Measurements from ENCODE around the gene USF2.

USF2 gene

DNA sequence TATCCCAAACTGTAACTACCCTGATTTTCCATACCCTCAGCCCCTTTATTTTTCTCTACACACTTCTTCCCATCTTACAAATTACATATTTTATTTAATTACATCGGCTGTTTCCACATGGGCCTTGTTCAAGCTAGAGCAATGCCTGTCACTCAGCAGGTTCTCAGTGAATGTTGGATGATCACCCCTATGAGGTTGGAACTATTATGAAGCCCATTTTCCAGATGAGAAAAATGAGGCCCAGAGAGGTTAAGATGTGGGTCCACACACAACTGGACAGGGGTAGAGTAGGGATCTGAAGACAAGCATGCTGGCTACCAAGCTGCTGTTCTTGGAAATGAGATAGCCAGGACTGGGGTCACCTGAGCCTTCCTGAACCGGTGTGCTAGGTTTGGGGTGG, 33.2 kb downstream of the USF2 start:
- DNase-seq (ENCODE audit: low read depth): no peak

DNA sequence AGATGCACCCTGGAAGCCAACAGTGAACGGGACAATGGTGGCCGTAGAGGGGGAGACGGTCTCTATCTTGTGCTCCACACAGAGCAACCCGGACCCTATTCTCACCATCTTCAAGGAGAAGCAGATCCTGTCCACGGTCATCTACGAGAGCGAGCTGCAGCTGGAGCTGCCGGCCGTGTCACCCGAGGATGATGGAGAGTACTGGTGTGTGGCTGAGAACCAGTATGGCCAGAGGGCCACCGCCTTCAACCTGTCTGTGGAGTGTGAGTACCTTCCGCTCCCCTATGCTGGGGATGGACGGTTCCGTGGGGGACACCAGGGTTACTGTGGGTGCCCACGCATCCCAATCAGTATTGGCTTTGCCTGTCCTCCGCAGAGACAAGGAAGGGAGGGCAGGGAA, 33.7 kb downstream of the USF2 start:
- DNase-seq (ENCODE audit: low read depth): no peak

DNA sequence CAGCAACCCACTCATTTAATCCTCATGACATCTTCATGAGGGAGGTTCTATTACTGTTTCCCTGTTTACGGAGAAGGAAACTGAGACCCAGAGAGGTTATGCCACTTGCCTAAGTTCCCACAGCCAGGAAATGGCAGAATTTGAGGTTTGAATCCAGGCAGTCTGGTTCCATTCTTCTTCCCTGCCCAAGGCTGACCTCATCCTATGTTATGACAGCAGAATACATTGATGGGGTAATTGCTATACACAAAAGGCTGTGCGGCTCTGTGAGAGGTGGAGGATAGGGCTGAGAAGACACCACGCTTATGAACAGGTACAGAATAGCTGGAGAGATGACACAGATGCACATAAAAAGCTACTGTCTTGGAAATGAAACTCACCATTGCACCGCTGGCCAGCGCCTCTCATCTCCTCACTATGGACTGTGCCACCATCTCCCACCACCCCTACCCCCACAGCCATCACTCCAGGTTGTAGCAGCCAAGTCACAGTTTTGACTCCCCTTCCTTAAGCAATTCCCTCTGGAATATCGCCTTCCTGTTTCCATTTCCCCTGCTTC, 34.7 kb downstream of the USF2 start:
- no peak for DNase-seq (ENCODE audit: low read depth)

DNA sequence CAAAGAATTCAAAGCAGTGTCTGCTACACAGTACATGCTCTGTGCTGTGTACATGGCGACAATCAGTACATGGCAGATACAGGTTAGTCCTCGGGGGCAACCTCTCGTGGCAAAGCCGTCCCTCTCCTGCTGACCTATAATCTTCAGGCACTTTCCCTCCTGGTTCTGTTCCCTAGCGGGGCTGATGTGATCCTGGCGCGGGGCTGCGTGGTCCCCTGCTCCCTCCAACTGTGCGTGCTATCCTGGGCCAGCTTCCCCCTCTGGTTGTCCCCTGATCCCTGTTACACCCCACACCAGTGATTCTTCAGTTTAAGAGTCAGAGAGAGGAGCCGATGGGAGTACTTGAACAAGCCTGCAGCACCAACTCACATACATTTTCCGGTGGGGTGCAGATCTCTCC, 35.3 kb downstream of the USF2 start:
- no peak for DNase-seq (ENCODE audit: low read depth)

DNA sequence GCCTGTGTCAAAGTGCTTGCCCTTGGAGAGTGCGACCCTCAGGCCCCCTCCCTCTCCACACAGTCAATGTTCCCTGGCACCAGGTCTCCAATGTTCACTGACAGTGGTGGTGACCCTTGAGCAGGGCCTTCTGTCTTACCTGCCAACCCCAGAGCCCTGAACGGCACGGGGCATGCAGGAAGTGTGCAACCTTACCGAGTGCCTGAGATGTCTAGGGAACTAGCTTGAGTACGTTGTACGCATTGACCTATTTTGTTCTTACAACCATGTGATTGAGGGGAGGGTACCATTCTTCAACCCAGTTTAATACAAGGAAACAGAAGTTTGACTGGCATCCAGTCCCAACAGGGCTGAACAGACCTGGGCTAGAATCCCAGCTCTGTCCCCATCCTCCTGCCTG, 36.4 kb downstream of the USF2 start:
- no peak for DNase-seq (ENCODE audit: low read depth)

DNA sequence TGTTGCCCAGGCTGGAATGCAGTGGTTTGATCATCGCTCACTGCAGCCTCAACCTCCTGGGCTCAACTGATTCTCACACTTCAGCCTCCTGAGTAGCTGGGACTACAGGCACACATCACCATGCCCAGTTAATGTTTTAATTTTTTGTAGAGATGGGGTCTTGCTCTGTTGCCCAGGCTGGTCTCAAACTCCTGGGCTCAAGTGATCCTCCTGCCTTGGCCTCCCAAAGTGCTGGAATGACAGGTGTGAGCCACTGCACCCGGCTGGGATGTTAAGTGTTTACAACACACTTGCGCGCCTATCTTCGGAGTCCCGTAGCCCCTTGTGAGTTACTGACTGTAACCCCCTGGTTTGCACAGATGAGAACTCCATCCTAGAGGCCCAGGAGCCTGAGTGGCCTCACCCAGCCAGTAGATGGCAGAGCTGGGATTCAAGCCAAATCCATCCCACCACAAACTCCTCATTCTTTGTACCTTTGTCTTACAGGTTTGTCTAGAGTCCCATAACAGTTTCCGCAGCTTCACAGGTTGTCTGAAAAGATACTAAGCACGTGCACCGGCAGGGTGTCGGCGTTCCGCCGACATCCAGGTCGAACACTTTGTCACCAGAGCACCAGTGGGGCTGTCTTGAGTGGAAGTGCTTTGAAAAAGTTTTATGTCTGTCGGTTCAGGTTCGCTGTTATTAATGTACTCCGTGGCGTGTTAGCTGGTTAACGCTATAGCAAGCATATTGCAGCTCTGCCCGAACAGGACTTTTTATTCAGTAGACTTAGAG, 37.9 kb downstream of the USF2 start:
- DNase-seq (ENCODE audit: low read depth): no peak

DNA sequence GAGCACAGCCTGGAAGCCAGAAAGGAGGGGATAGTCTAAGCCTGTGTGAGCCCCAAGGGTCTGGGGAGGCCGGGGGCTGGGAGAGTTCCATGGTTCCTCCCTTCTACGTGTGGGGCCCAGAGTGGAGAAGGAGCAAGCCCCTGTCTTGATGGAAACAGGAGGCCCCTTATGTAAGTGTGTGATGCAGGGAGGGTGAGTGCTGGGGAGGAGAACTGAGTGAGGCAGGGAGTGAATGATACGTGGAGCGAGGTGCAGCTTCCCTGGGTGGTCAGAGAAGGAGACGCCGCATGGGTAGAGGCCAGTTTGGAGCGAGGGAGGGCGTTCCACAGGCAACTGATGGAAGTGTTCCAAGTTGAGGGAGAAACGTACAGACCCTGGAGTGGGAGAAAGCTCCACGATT, 39.2 kb downstream of the USF2 start:
- no peak for DNase-seq (ENCODE audit: low read depth)

DNA sequence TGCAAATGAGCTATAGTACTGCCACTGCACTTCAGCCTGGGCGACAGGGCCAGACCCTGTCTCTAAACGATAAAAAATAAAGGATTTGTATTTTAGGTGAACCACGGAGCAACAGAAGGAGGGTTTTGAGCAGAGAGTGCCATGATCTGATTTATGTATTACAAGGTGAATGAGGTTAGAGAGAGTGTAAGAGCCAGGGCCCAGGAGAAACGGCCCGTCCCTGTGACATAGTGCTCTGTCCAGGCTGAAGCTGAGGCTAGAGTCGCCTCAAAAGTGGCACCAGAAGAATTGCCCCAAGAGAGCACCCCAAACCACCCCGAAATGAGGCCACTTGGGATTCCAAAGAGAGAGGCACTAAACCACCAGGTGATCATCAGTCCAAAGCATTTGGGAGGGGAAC, 40.1 kb downstream of the USF2 start:
- DNase-seq (ENCODE audit: low read depth): no peak

DNA sequence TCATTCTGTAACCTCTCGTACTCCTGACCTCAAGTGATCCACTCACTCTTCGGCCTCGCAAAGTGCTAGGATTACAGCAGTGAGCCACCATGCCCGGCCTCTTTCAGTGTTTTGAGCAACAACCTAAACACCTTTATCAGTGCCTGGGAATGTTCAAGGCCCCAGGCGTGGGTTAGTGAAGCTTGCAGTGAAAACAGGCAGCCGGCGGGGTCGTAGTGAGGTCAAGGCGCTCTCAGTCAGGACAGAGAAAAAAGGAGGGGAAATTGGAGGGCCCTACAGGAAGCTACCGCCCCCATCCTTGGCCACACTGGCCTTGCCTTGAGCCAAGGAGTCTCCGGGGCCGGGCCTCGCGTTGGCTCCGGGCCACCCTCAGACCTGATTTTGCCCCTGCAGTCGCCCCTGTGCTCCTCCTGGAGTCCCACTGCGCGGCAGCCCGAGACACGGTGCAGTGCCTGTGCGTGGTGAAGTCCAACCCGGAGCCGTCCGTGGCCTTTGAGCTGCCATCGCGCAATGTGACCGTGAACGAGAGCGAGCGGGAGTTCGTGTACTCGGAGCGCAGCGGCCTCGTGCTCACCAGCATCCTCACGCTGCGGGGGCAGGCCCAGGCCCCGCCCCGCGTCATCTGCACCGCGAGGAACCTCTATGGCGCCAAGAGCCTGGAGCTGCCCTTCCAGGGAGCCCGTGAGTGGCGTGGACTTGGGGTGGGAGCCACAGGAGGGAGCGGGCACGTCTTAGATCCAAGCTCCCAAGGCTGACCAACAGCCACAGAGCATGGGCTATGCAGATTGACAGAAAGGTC, 40.9 kb downstream of the USF2 start:
- DNase-seq (ENCODE audit: low read depth): no peak

DNA sequence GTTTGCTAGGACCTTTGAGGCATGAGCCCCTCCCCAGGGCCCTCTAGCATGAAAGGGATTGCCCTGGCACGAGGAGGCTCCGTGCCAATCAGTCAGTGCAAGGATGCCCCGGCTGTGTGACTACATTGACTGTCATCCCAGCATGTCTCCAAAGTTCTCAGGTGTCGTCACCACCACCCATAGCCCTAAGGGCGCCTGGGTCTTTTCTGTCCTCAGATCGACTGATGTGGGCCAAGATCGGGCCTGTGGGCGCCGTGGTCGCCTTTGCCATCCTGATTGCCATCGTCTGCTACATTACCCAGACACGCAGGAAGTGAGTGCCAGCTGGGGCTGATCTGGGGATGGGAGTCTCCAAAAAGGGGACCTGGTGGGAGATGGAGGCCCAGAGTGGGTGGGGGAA, 41.6 kb downstream of the USF2 start:
- DNase-seq (ENCODE audit: low read depth): no peak

DNA sequence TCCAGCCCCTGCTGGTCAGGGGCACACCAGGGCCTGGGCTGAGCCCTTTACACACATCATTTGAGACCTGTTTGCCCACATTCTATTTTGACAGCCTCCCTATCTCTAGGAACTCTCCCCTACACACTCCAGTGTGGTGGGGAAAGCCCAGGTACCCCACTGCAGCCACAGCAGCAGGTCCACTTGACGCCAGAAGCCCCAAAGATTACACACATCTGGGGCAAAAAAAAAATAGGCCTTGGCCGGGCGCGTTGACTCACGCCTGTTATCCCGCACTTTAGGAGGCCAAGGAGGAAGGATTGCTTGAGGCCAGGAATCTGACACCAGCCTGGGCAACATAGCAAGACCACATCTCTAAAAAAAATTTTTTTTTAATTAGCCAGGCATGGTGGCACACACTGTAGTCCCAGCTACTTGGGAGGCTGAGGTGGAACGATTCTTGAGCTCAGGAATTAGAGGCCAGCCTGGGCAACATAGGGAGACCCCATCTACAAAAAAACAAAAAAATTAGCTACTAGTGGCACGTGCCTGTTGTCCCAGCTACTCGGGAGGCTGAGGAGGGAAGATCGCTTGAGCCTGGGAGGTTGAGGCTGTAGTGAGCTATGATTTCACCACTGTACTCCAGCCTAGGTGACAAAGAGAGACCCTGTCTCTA, 42.2 kb downstream of the USF2 start:
- DNase-seq (ENCODE audit: low read depth): no peak

DNA sequence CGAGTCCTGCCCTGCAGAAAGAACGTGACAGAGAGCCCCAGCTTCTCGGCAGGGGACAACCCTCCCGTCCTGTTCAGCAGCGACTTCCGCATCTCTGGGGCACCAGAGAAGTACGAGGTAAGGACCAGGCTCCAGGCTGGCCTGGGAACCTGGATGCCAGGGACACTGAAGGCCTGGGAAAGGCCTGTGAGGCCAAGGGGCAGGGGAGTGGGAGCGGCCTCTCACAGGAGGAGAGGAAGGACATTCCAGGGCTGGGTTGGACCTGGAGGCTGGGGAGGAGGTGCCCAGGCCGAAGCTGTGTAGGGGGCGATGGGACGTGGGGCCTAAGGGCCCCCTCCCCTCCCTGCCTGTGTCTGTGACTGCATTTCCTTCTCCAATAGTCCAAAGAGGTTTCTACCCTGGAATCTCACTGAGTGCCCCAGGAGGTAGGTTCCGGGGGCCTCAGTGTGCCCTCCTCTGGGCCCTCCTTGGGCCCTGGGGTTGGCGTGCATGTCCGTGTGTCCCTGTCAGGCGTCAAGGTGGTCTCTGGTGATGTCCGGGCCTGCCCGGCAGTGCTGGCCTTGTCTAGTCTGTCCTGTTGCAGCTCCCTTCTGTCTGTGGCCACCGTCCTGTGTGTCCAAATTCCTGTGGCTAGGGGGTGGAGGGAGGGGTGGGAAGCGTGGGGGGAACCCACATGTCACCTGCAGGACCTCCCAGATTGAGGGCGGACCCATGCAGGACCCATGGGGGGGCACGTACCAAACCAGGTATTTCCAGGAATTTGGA, 43.3 kb downstream of the USF2 start:
- DNase-seq (ENCODE audit: low read depth): no peak

DNA sequence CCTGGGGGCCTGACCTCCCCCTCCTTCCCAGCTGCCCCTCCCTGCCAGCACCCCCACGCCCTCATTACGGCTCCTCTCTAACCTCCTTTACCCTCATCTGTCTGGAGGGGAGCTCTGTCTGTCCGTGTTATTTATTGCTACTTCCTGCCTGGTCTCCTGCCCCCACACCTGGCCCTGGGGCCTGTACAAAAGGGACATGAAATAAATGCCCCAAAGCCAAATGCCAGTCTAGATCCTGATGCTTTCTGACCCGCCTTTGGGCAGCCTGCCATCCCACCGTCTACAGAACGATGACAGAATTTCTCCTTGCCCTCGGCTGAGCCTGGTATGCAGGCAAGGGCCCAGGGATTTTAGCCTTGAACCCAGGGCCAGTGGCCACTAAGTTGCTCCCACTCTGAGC, 44.8 kb downstream of the USF2 start:
- DNase-seq (ENCODE audit: low read depth): no peak

DNA sequence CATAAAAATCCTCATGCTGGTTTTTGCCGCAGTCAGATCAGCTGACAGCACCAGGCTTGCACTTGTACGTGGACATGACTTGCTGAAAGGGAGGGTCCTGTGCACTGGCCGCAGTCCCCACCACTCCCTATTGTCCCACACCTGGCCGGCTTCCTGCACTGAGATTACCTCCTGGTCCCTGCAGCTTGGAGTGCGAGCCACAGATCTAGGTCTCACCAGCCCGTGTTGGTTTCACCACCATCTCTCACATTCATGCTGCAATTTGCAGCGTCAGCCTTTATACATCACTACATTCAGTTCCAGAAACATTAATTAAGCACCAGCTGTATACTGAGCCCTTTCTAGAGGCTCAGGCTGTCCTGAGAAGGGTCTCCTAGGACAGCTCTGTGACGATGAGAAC, 45.3 kb downstream of the USF2 start:
- no peak for DNase-seq (ENCODE audit: low read depth)

DNA sequence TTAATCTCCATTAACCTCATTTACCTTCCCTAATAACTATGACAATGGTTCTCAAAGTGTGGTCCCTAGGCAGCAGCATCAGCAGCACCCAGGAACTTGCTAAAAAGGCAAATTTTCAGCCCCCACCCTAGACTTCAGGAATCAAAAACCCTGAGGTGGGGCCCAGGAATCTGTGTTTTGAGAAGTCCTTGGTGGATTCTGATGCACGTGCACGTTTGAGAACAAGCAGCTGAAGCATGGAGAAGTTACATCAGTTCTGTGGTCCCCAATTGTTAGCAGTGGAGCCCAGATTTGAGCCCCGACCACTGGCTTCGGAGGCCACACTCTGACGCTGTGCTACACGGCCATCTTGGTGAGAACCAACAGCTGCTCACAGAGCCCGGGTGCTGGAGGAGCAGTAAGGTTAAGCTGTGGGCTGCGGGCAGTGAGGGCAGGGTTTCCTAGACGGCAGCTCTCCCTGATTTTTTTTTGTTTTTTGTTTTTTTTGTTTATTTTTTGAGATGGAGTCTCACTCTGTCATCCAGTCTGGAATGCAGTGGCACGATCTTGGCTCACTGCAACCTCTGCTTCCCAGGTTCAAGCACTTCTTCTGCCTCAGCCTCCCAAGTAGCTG, 46.2 kb downstream of the USF2 start:
- DNase-seq (ENCODE audit: low read depth): no peak

DNA sequence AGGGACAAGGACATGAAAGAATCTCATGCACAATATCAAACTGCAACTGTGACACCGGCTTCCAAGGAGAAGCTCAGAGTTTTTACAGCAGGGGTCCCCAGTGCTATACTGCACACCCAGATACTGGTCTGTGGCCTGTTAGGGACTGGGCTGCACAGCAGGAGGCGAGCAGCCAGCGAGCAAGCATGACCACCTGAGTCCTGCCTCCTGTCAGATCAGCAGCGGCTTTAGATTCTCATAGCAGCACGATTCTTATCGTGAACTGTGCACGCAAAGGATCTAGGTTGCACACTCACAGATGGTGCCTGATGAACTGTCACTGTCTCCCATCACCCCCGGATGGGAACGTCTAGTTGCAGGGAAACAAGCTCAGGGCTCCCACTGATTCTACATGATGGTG, 47.1 kb downstream of the USF2 start:
- no peak for DNase-seq (ENCODE audit: low read depth)

DNA sequence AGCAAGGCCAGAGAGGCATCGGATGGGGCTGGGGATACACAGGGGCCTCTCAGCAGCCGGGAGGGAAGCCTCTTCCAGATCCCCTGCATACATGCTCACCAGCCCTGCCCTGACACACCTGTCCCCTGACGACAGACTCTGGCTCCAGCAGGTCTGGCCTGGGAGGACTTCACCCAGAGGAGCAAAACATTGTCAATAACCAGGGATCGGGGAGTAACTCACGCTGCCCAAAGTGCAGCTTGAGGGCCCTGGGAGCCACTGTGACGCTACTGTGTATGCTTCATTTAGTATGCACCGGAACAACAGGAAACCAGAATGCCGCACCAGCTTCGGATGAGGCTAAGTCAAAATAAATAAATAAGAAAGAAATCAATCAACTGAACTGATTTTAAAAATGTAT, 47.8 kb downstream of the USF2 start:
- no peak for DNase-seq (ENCODE audit: low read depth)

DNA sequence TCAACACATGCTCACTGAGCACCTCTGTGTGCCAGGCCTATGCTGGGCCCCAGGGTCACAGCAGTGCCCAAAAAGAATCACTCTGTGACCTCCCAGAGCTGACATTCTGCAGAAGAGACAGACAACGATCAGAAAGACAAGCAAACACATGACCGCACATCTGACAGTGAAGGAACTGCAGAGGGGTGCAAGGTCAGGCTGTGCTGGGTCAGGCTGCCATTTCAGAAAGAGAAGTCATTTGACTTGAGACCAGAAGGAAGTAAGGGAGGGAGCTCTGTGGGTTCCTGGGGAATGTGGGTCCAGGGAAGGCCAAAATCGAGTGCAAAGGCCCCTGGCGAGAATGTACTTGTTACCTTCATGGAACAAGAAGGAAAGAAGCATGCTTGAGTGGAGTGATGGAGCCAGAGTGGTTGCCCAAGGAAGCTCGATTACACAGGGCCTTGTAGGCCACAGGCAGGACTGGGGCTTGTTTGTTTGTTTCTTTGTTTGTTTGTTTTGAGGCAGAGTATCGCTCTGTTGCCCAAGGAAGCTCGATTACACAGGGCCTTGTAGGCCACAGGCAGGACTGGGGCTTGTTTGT, 48.8 kb downstream of the USF2 start:
- no peak for DNase-seq (ENCODE audit: low read depth)

DNA sequence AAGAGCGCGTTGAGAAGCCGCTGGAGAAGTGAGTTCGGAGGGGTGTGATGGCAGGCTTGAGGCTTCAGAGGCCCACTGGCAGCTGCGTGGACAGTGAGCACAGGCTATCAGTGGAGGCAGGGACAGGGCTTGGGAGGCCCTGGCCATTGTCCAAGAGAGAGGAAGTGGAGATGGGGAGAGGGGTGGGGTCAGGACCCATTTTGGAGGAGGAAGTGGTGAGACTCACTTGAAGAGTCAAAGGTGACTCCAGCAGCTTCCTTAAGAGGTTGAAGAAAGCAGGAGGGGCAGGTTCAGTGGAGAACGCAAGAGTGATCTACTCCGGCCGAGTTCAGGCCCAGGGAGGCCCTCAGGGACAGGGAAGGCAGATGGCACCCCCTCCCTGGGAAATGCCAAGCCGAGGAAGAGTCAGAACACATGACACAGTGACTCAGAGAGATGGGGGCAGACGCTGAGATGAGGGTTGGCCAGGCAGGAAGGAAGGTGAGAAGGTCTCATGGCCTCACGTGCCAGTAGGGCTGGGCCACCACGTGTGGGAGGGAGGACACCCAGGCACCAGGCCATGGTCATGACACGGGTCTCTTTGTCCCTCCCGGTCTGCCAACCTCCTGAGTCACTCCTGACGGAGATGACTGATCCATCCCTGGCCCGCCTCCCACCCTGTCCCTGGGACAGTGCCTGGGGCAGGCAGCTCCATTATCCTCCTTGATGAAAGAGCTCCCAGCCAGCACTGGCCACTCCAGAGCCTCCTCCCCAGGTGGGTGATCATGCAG, 50.1 kb downstream of the USF2 start:
- DNase-seq (ENCODE audit: low read depth): peak; percentile 92

DNA sequence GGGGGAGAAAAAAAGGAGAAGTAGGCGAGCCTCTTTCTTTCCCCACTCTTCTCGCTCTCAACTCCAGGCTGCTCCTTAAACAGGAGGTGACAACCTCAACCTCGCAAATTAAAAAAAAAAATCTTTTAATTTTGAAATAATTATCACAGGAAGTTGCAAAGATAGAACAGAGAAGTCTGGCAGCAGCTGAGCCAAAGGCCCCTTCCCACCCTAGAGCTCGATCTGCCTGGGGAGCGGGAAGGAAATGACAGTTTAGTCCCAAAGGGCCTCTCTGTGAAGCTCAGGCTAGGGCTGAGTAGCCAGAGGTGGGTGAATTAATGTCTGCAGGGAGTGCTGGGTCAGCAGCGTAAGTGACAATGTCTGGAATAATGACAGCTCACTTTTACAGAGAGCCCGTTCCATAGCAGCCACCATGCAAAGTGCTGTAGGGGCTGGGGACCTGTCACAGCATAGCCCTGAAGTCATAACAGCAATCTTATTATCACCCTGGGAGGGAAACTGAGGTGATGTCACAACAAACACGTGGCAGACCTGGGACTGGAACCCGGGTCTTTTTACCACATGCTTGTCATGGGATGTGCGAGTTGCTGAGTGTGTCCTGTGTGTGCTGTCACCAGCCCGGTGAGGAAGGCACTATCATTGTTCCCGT, 51.4 kb downstream of the USF2 start:
- DNase-seq (ENCODE audit: low read depth): no peak

All from EH (cell line).